Stimulated activated CD4-positive, alpha-beta T cell treated with anti-CD3 and anti-CD28 coated beads, Interleukin-4, amount 100 ng/mL, for 48 hours (primary cell): Measurements from ENCODE around the gene NCOA6.
"Not testable (repeated sequence)": the region's sequence is repeated elsewhere in the genome, so short reads cannot be mapped to it uniquely, and the experiment has no call there.

Experiments used
- DNase-seq, 2 donors: peaks; one replicate each; pipeline ENCODE4 v3.0.0-alpha.2; 2020; ENCODE audit warnings: low read depth in 2 of 2

The NCOA6 gene

GRCh38 chr20:34719242-34720017, 106.0 kb downstream of the NCOA6 start:
- not testable (repeated sequence) for DNase-seq

GRCh38 chr20:34717230-34718095, 108.0 kb downstream of the NCOA6 start:
- DNase-seq, result no peak

- no peak for DNase-seq
Measured at GRCh38 chr20:34716921-34717229, 108.6 kb downstream of the NCOA6 start.

GRCh38 chr20:34715384-34715783, 110.1 kb downstream of the NCOA6 start:
- no peak for DNase-seq

GRCh38 chr20:34713944-34714515, 111.4 kb downstream of the NCOA6 start:
- not testable (repeated sequence) for DNase-seq

GRCh38 chr20:34713194-34713943, 112.1 kb downstream of the NCOA6 start:
- DNase-seq, result no peak

GRCh38 chr20:34712525-34713192, 112.8 kb downstream of the NCOA6 start:
- no peak for DNase-seq

GRCh38 chr20:34711813-34712430, 113.5 kb downstream of the NCOA6 start:
- no peak for DNase-seq

GRCh38 chr20:34710861-34711574, 114.4 kb downstream of the NCOA6 start:
- DNase-seq, result no peak

GRCh38 chr20:34710568-34710839, 114.9 kb downstream of the NCOA6 start:
- no peak for DNase-seq

GRCh38 chr20:34709831-34710567, 115.5 kb downstream of the NCOA6 start:
- DNase-seq, result no peak

- DNase-seq, result peak; percentile 79 to 82
Measured at GRCh38 chr20:34709044-34709830, 116.2 kb downstream of the NCOA6 start.

- DNase-seq, result peak; percentile 45 to 47
Measured at GRCh38 chr20:34708621-34709043, 116.8 kb downstream of the NCOA6 start.

- no peak for DNase-seq
Measured at GRCh38 chr20:34706912-34707784, 118.3 kb downstream of the NCOA6 start.

- no peak for DNase-seq
Measured at GRCh38 chr20:34706302-34706875, 119.1 kb downstream of the NCOA6 start.

GRCh38 chr20:34705397-34706301, 119.8 kb downstream of the NCOA6 start:
- no peak for DNase-seq

- no peak for DNase-seq
Measured at GRCh38 chr20:34705008-34705396, 120.4 kb downstream of the NCOA6 start.
